NCI-H2029 (cell line): ENCODE measurements around the gene HMGN3.
A peak's percentile ranks its signal among the peaks of the same experiment; 100 is the strongest.
"Not testable (repeated sequence)": the region's sequence is repeated elsewhere in the genome, so short reads cannot be mapped to it uniquely, and the experiment has no call there.

Experiments
- DNase-seq: peaks from one replicate; lab custom pipeline; 2025; lab: John Stamatoyannopoulos, UW

HMGN3 gene

GRCh38 chr6:79234150-79235022 is at the start of gene HMGN3:
HMGN3 (minus strand) TSS chr6:79234682.
- DNase-seq = peak; percentile 92

DNA sequence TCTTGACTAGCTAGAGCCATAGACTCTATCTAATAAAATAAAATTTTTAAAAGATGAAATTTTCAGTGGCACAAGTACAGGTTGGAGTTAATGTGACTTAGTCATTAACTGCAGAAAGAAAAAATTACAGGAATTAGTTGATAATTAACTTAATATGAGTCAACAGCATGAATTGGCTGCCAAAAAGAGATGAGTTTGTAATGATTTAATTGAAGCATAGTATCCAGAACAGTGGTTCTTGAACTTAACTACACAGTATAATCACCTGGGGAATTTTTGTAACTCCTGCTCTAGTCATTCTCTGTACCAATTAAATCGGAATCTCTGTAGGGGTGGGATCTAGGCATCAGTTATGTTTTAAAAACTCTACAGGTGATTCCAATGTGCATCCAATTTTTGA is 46.3 kb upstream of the HMGN3 start:
- no peak for DNase-seq

DNA sequence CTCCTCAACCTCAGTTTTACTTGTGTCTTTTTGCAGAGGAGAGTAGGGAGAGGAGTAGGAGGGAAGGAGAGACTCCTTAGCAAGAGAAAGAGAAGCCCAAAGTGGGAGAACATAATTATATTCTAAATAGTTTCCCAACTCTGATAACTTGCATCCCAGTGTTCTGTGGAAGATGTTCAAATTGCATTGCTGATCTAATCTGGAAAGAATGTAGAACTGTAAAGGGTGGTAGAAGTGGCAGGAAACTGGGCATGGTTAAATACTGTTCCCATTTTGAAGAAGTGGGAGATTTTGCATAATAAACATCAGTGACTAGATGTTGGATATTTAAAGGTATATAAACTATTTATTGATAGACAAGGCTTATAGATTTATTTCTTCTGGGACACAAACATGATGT is 42.6 kb upstream of the HMGN3 start:
- DNase-seq = no peak

DNA sequence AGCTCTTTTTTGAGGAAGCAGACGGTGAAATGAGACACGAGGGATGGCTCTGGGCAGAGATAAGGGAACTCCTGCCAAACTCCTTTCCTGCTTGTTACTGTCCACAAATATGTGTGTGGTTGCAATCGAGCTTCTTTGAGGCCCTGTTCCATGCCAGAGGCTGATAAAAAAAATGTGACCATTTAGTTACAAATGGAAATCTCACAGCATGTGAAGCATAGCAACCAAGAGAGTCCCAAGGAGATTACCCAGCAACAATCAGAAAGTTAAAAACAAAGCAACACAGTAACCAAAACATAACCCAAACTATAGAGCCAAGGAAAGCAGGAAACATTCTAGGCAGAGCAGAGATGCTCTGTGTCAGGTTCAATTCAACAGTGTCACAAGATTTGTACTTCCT is 35.4 kb upstream of the HMGN3 start:
- no peak for DNase-seq

DNA sequence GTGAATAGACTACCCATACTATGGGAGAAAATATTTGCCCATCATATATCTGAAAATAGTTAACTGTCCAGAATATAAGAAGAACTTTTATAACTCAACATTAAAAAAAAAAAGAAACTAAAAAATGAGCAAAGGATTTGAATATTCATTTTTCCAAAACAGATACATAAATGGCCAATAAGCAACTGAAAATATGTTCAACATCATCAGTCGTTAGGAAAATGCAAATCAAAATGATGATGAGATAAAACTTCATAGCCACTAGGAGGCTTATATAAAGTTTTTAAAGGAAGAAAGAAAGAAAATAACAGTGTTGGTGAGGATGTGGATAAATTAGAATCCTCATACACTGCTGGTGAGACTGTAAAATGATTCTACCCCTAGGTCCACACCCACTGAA is 32.6 kb upstream of the HMGN3 start:
- no peak for DNase-seq

DNA sequence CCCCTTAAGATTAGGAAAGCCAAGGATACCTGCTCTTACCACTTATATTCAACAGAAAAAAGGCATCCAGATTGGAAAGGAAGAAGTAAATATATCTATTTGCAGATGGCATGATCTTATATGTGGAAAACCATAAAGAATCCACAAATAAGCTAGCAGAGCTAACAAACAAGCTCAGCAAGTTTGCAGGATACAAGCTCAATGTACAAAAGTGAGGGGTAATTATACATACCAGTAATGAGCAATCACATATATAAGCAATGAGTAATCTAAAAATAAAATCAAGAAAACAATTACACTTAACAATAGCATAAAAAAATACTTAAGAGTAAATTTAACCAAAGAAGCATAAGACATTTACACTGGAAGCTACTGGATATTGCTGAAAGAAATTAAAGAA is 31.6 kb upstream of the HMGN3 start:
- no peak for DNase-seq

GRCh38 chr6:79263359-79263758 is 28.9 kb upstream of the HMGN3 start:
- DNase-seq = no peak

DNA sequence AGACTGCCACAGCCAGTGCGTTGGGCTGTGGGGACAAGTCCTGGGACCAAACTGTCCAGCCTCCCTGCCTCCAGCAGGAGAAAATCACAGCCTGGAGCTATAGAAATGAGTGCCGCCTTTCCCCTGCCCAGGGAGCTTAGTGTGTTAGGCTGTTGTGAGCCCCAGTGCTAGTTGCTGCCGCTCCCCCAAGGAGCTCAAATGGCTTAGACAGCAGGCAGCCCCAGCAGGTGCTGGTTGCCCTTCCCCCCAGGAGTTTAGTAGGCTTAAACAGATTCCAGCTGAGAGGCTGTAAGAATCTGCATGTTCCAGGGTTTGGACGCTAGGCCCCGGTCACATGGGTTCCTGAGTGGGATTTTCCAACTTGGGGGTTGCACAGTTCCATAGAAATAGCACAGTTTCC is 27.2 kb upstream of the HMGN3 start:
- DNase-seq = no peak

DNA sequence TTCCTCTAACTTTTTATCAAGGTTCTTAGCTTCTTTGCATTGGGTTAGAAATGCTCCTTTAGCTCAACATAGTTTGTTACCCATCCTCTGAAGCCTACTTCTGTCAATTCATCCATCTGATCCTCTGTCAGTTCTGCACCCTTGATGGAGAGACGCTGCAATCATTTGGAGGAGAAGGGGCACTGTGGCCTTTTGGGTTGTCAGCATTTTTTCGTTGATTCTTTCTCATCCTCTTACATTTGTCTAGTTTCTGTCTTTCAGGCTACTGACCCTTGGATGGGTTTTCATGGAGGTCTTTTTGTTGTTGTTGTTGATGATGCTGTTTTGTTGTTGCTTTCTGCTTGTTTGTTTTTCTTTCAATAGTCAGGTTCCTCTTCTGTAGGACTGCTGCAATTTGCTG is 26.3 kb upstream of the HMGN3 start:
- DNase-seq = no peak

DNA sequence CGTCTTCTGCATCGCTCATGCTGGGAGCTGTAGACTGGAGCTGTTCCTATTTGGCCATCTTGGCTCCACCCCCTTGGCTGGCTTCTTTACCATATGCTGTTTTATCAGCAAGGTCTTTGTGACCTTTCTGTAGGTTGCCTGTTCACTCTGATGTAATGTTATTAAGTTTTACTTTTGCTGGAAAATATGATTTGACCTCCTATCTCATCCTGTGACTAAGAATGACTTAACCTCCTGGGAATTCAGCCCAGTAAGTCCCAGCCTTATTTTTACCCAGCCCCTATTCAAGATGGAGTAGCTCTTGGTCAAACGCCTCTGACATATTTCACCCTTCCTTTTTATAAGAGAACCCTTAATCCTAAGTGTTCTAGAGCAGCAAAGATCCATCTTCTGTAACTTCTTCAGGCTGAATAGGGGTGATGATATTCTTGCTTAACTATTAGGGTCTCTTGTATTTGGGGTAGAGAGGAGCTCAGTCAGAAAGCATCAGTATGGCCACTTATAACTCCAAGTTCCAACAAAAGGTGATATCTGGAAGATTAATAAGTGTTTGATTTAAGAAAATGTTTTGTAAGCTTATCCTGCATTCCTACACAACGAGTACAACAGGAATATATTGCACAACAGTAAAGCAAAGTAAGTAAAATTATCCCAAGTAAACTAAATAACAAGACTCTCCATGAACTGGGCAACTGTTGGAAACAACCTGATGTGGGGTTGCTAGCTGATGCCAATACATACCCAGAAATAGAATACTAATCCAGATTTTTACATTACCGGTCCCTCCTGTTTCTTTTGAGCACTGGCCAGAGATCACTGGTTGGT is 23.1 kb upstream of the HMGN3 start:
- no peak for DNase-seq

DNA sequence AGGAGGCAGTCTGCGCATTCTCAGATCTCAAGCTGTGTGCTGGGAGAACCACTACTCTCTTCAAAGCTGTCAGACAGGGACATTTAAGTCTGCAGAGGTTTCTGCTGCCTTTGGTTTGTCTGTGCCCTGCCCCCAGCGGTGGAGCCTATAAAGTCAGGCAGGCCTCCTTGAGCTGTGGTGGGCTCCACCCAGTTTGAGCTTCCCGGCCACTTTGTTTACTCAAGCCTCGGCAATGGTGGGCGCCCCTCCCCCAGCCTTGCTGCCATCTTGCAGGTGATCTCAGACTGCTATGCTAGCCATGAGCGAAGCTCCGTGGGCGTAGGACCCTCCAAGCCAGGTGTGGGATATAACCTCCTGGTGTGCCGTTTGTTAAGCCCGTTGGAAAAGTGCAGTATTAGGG is 22.3 kb upstream of the HMGN3 start:
- DNase-seq = not testable (repeated sequence)

GRCh38 chr6:79255086-79255485 is 20.6 kb upstream of the HMGN3 start:
- not testable (repeated sequence) for DNase-seq

DNA sequence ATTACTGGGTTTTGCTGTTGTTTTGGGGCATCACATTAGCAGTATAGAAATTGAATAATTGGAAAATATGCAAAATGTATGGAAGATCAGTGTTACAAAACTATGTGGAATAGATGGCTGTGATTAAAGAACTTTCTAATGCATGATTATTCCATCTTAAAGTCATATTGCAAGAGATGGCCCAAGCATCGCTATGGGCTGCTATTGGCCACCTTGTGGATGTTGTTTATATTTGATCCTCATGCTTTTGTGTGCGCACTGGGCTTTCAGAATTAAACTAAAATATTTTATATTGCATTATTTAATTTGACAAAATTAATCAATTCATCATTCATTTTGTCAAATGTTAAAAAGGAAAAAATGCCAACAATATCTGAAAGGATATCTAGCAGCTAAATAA is 16.1 kb upstream of the HMGN3 start:
- no peak for DNase-seq

DNA sequence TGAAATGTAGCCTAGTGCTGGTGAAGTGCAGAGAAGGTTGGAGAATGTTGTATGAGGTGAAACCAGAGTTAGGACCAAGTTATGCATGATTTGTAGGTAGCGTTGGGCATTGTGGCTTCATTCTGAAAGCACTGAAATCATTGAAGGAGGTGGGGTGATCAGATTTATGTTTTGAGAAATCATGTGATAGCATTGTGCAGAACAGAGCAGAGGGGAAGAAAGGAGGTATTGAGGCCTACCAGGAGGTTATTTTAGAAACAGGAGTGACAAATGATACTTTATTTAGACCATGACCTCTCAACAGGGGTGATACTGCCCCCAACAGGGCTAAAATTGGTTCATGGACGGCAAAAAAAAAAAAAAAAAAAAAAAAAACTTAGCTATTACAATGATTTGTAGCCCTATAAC is 15.6 kb upstream of the HMGN3 start:
- DNase-seq = no peak

- no peak for DNase-seq
These were observed 14.7 kb upstream of the HMGN3 start for GRCh38 chr6:79249136-79249535.

GRCh38 chr6:79246891-79247290 is 12.4 kb upstream of the HMGN3 start:
- no peak for DNase-seq

DNA sequence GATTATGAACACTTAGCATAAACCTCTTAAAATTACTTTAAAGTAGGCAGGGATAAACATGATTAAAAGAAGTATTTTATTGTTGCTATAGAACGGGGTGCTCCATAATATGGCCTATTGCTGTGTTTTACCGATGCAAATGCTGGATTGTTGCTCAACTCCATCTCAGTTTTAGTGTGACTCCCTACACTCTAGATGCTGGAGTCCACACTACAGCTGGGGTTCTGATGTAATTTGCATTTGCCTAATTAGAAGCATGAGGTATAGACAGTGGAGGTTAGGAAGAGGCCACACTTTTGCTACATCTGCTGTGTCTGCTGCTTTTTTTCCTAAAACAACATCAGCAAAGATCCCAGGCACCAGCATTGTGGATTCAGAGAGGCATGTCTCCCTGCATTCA is 6.7 kb upstream of the HMGN3 start:
- no peak for DNase-seq

DNA sequence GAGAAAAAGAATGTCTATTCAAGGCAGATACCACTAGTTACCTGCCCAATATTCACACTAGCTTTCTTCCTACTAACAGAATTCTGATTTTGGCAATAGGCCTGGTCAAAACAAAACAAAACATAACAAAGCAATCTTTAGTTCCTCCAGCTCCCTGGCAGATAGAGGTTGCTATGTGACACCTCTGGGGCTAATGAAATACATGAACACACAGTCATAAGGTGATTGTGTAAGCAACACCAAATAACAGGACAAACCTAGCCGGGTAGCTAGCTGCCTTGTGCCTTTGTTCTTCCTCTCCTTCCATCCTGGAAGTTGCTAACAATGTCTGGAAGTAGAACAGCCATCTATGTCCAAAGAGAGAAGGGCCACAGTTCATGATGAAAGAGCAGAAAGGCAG is 6.0 kb upstream of the HMGN3 start:
- peak; percentile 32 for DNase-seq

DNA sequence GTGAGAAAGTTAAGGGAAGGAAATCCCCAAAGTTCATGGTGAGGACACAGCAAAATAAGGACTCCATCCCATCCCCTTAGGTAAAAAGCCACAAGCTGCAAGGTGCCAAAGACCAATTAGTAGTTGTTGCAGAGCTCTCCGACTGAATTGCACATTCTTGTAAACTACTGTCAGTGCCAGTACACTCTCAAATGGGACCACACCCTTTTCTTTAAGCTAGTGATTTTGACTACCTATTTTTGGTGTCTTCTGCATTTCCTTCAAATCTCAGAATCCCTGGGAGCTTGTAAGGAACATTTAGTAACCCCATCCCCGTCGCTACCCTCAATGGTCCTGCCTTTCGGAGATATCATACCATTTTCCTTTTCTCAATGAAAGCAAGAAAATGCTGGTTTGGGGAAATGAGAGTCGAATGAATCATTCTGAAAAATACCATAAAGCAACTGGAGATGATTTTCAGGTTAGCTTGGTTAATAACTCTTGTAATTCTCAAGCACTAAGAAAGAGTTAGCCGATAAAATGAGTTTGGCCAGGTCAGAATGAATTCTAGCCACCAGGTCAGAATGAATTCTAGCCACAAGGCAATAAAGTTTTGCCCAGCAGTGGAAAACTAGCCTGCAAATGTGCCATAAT is 5.2 kb upstream of the HMGN3 start:
- no peak for DNase-seq

DNA sequence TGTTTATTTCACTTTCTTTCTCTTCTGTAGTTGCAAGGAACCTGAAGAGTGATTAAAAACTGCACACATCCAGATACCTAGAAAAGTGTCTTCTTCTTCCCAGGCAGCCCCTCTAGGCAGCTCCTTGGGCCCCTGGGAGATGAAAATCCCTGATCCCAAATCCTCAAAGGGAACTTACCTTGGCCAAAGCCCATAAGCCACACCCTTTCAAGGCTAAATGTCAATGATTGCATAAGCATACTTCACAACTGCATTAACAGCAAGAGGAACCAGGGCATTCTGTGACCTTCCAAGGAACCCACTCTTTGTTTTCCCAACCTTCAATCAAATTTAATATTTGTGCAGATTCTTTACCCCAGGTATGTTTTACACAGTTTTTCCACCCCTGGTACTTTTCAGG is 4.4 kb upstream of the HMGN3 start:
- DNase-seq = no peak

DNA sequence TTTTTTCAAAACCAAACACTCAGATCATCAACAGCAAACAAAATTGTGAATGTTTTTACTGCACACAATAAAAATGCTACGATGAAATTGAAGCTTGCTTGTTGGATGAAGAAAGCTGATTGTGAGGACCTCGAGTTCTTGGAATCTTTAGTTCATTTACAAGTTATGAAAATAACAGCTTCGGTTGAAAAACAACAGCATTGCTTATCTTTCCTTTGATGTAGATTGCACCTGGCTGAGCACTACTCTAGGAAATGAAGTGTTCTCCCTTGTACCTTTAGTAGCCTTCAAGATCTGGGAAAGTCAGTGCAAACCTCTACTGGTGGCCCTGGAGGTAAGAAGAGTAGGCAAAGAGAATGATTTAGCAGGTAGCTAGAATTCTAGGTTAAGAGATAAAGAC is 2.2 kb upstream of the HMGN3 start:
- no peak for DNase-seq

GRCh38 chr6:79233611-79234149 is 802 bp downstream of the HMGN3 start:
- peak; percentile 68 for DNase-seq
